ENCODE results near the gene ZSCAN5B. TPM values are rescaled to one million over a fixed set of nuclear protein-coding genes. Genes with fewer than 3 reads are reported as not detected.

Gene ZSCAN5B
- total and polyA plus RNA-seq, 4 experiments from 2014 or later = not detected

GRCh38 chr19:56161534-56161933 is 36.0 kb downstream of the ZSCAN5B start:
- Histone ChIP-seq H3K27ac (ENCODE audit: low read depth, low read length) (no peak overlapping the region), H3K27me3 (ENCODE audit: insufficient read depth, low read length) (no peaks in the 10 kb centered on the region), H3K9me3 (ENCODE audit: control insufficient read depth in 1 of 2, low read length in 2 of 2) (no peaks in the 10 kb centered on the region), H3K4me1 (ENCODE audit: insufficient read depth, low read length) (no peaks in the 10 kb centered on the region), H3K4me3 (ENCODE audit: low read length in 2 of 2) (no peak overlapping the region), H3K36me3 (ENCODE audit: insufficient read depth, low read length) (peaks cover 8% of the 10 kb centered on the region)
- no peak for DNase-seq
- Mint-ChIP-seq H3K9me3 (peaks cover 0 to 2% (median 0%) of the 10 kb centered on the region in 8 donors), H3K36me3 (peaks cover 18 to 23% of the 10 kb centered on the region in 2 donors), H3K27ac (no peak overlapping the region), H3K27me3 (peaks cover 3% of the 10 kb centered on the region in 2 donors), H3K4me3 (no peak overlapping the region), H3K4me1 (peaks cover 0 to 4% (median 3%) of the 10 kb centered on the region in 4 donors)
- intact Hi-C loops (cut with micrococcal nuclease) = no loop called here
- ChIA-PET POLR2A (ENCODE audit: partially characterized antibody) (no interaction called here), CTCF (ENCODE audit: partially characterized antibody) (no interaction called here)

- Mint-ChIP-seq H3K4me1 (peaks cover 0 to 3% (median 2%) of the 10 kb centered on the region in 4 donors), H3K36me3 (peaks cover 25 to 35% of the 10 kb centered on the region in 2 donors), H3K4me3 (no peak overlapping the region), H3K9me3 (no peaks in the 10 kb centered on the region), H3K27me3 (peaks cover 0 to 2% of the 10 kb centered on the region in 2 donors), H3K27ac (no peak overlapping the region)
- POLR2A ChIA-PET (ENCODE audit: partially characterized antibody) = interaction anchor here (1.1 kb wide), 1 partner anchor 18 kb away, joined by 3 read pairs; the partner anchor contains the start of gene ZNF444
- Histone ChIP-seq H3K36me3 (ENCODE audit: insufficient read depth, low read length) (peaks cover 13% of the 10 kb centered on the region), H3K9me3 (ENCODE audit: control insufficient read depth in 1 of 2, low read length in 2 of 2) (no peaks in the 10 kb centered on the region), H3K27me3 (ENCODE audit: insufficient read depth, low read length) (no peaks in the 10 kb centered on the region), H3K4me1 (ENCODE audit: insufficient read depth, low read length) (no peaks in the 10 kb centered on the region), H3K27ac (ENCODE audit: low read depth, low read length) (no peak overlapping the region), H3K4me3 (ENCODE audit: low read length in 2 of 2) (no peak overlapping the region)
- CTCF ChIA-PET (ENCODE audit: partially characterized antibody) = no interaction called here
- intact Hi-C loops (cut with micrococcal nuclease) = no loop called here
- DNase-seq = no peak
These were observed 37.8 kb downstream of the ZSCAN5B start for GRCh38 chr19:56159622-56160271.

GRCh38 chr19:56159009-56159559 is 38.5 kb downstream of the ZSCAN5B start:
- Mint-ChIP-seq H3K27me3 (peaks cover 0 to 2% of the 10 kb centered on the region in 2 donors), H3K36me3 (peaks cover 25 to 38% of the 10 kb centered on the region in 2 donors), H3K4me1 (peaks cover 0 to 3% (median 2%) of the 10 kb centered on the region in 4 donors), H3K9me3 (no peaks in the 10 kb centered on the region), H3K27ac (peak overlapping the region in 1 of 7 donors; percentile 75), H3K4me3 (no peak overlapping the region)
- Histone ChIP-seq H3K4me1 (ENCODE audit: insufficient read depth, low read length) (no peaks in the 10 kb centered on the region), H3K36me3 (ENCODE audit: insufficient read depth, low read length) (peaks cover 13% of the 10 kb centered on the region), H3K9me3 (ENCODE audit: control insufficient read depth in 1 of 2, low read length in 2 of 2) (no peaks in the 10 kb centered on the region), H3K27me3 (ENCODE audit: insufficient read depth, low read length) (no peaks in the 10 kb centered on the region), H3K4me3 (ENCODE audit: low read length in 2 of 2) (no peak overlapping the region), H3K27ac (ENCODE audit: low read depth, low read length) (no peak overlapping the region)
- no peak for DNase-seq
- intact Hi-C loops (cut with micrococcal nuclease) = no loop called here
- POLR2A ChIA-PET (ENCODE audit: partially characterized antibody) = no interaction called here
- CTCF ChIA-PET (ENCODE audit: partially characterized antibody) = no interaction called here

GRCh38 chr19:56158170-56158757 is 39.3 kb downstream of the ZSCAN5B start:
- Mint-ChIP-seq H3K27me3 (peaks cover 0 to under 1% of the 10 kb centered on the region in 2 donors), H3K4me3 (no peak overlapping the region), H3K27ac (no peak overlapping the region), H3K9me3 (no peaks in the 10 kb centered on the region), H3K36me3 (peaks cover 29 to 41% of the 10 kb centered on the region in 2 donors), H3K4me1 (peaks cover 2 to 8% (median 4%) of the 10 kb centered on the region in 4 donors)
- no peak overlapping the region for H3K27ac ChIP-seq (ENCODE audit: low read depth, low read length)
- no peaks in the 10 kb centered on the region for H3K9me3 ChIP-seq (ENCODE audit: control insufficient read depth in 1 of 2, low read length in 2 of 2)
- ChIA-PET CTCF (ENCODE audit: partially characterized antibody) (interaction anchor here (0.7 kb wide), 1 partner anchor 13 kb away, joined by 3 read pairs; no protein-coding TSS in a partner anchor), POLR2A (ENCODE audit: partially characterized antibody) (no interaction called here)
- H3K4me1 ChIP-seq (ENCODE audit: insufficient read depth, low read length) = no peaks in the 10 kb centered on the region
- no peak overlapping the region for H3K4me3 ChIP-seq (ENCODE audit: low read length in 2 of 2)
- DNase-seq = no peak
- intact Hi-C loops (cut with micrococcal nuclease) = no loop called here
- peaks cover 13% of the 10 kb centered on the region for H3K36me3 ChIP-seq (ENCODE audit: insufficient read depth, low read length)
- no peaks in the 10 kb centered on the region for H3K27me3 ChIP-seq (ENCODE audit: insufficient read depth, low read length)

- Histone ChIP-seq H3K9me3 (ENCODE audit: control insufficient read depth in 1 of 2, low read length in 2 of 2) (no peaks in the 10 kb centered on the region), H3K4me1 (ENCODE audit: insufficient read depth, low read length) (no peaks in the 10 kb centered on the region), H3K27ac (ENCODE audit: low read depth, low read length) (no peak overlapping the region), H3K36me3 (ENCODE audit: insufficient read depth, low read length) (peaks cover 17% of the 10 kb centered on the region), H3K4me3 (ENCODE audit: low read length in 2 of 2) (no peak overlapping the region), H3K27me3 (ENCODE audit: insufficient read depth, low read length) (no peaks in the 10 kb centered on the region)
- Mint-ChIP-seq H3K27me3 (no peaks in the 10 kb centered on the region), H3K4me3 (no peak overlapping the region), H3K9me3 (no peaks in the 10 kb centered on the region), H3K27ac (no peak overlapping the region), H3K4me1 (peaks cover 1 to 12% (median 8%) of the 10 kb centered on the region in 4 donors), H3K36me3 (peaks cover 29 to 43% of the 10 kb centered on the region in 2 donors)
- ChIA-PET POLR2A (ENCODE audit: partially characterized antibody) (no interaction called here), CTCF (ENCODE audit: partially characterized antibody) (no interaction called here)
- intact Hi-C loops (cut with micrococcal nuclease) = no loop called here
- DNase-seq = no peak
These were observed 40.8 kb downstream of the ZSCAN5B start for GRCh38 chr19:56156768-56157167.

GRCh38 chr19:56155124-56155687 is 42.4 kb downstream of the ZSCAN5B start:
- no peak for DNase-seq
- H3K27ac Mint-ChIP-seq = peak overlapping the region in 1 of 7 donors; percentile 41

GRCh38 chr19:56153507-56153906 is 44.1 kb downstream of the ZSCAN5B start:
- H3K27ac Mint-ChIP-seq = peak overlapping the region in 1 of 7 donors; percentile 57
- H3K4me3 Mint-ChIP-seq = no peak overlapping the region
- H3K9me3 Mint-ChIP-seq = peaks cover 0 to 3% (median 0%) of the 10 kb centered on the region in 8 donors
- ChIA-PET POLR2A (ENCODE audit: partially characterized antibody) (no interaction called here), CTCF (ENCODE audit: partially characterized antibody) (no interaction called here)
- Histone ChIP-seq H3K27me3 (ENCODE audit: insufficient read depth, low read length) (no peaks in the 10 kb centered on the region), H3K4me1 (ENCODE audit: insufficient read depth, low read length) (no peaks in the 10 kb centered on the region), H3K36me3 (ENCODE audit: insufficient read depth, low read length) (peaks cover 12% of the 10 kb centered on the region), H3K4me3 (ENCODE audit: low read length in 2 of 2) (no peak overlapping the region), H3K9me3 (ENCODE audit: control insufficient read depth in 1 of 2, low read length in 2 of 2) (no peaks in the 10 kb centered on the region), H3K27ac (ENCODE audit: low read depth, low read length) (no peak overlapping the region)
- no peak for DNase-seq
- intact Hi-C loops (cut with micrococcal nuclease) = no loop called here
- H3K36me3 Mint-ChIP-seq = peaks cover 32 to 47% of the 10 kb centered on the region in 2 donors
- H3K27me3 Mint-ChIP-seq = no peaks in the 10 kb centered on the region
- peaks cover 2 to 14% (median 10%) of the 10 kb centered on the region in 4 donors for H3K4me1 Mint-ChIP-seq

More at GRCh38 chr19:56155124-56155687, 42.4 kb downstream of the ZSCAN5B start:
- Mint-ChIP-seq H3K27me3 (no peaks in the 10 kb centered on the region), H3K36me3 (peaks cover 31 to 46% of the 10 kb centered on the region in 2 donors), H3K4me1 (peaks cover 1 to 13% (median 9%) of the 10 kb centered on the region in 4 donors), H3K9me3 (no peaks in the 10 kb centered on the region), H3K4me3 (no peak overlapping the region)
- no peak overlapping the region for H3K4me3 ChIP-seq (ENCODE audit: low read length in 2 of 2)
- H3K4me1 ChIP-seq (ENCODE audit: insufficient read depth, low read length) = no peaks in the 10 kb centered on the region
- H3K9me3 ChIP-seq (ENCODE audit: control insufficient read depth in 1 of 2, low read length in 2 of 2) = no peaks in the 10 kb centered on the region
- no peak overlapping the region for H3K27ac ChIP-seq (ENCODE audit: low read depth, low read length)
- H3K27me3 ChIP-seq (ENCODE audit: insufficient read depth, low read length) = no peaks in the 10 kb centered on the region
- POLR2A ChIA-PET (ENCODE audit: partially characterized antibody) = no interaction called here
- peaks cover 17% of the 10 kb centered on the region for H3K36me3 ChIP-seq (ENCODE audit: insufficient read depth, low read length)
- CTCF ChIA-PET (ENCODE audit: partially characterized antibody) = interaction anchor here (1.2 to 1.3 kb wide), 3 partner anchors 13 to 88 kb away, joined by 3 to 7 read pairs (median 4); no protein-coding TSS in a partner anchor
- intact Hi-C loops (cut with micrococcal nuclease) = no loop called here
